Neural progenitor cell (in vitro differentiated cells): ENCODE data around the gene SOD2.
"Not testable (repeated sequence)": the region's sequence is repeated elsewhere in the genome, so short reads cannot be mapped to it uniquely, and the experiment has no call there.

Source experiments
- CTCF ChIP-seq: fragments of 200-600 bp; sonication (generic); IDR thresholded peaks from 2 replicates; pipeline ENCODE4 v1.5.1; 2017; ENCODE audit warnings: antibody characterized with exemption, mild to moderate bottlenecking
- EZH2 ChIP-seq: fragments of 200-600 bp; sonication (generic); IDR thresholded peaks from 2 replicates; pipeline ENCODE4 v1.6.1; 2017; ENCODE audit warnings: antibody characterized with exemption, mild to moderate bottlenecking, moderate library complexity
- EZH2phosphoT487 ChIP-seq: fragments of 200-600 bp; sonication (generic); IDR thresholded peaks from 2 replicates; pipeline ENCODE4 v1.6.1; 2017; ENCODE audit warnings: antibody characterized with exemption

GRCh38 chr6:159676236-159676635 lies 16.8 kb downstream of the SOD2 start:
- not testable (repeated sequence) for TF ChIP-seq CTCF, EZH2phosphoT487, EZH2
